Neuronal stem cell (in vitro differentiated cells): ENCODE results near the gene SV2C.
A peak's percentile ranks its signal among the peaks of the same experiment; 100 is the strongest.

ENCODE experiments used
- DNase-seq: peaks from one replicate; pipeline ENCODE4 v3.0.0-alpha.2; 2013; ENCODE audit warnings: low spot score
- H2AFZ ChIP-seq: one replicate; pipeline ENCODE4 v1.6.1; 2013; ENCODE audit warnings: mild to moderate bottlenecking, low read length, inconsistent platforms
- H2AK5ac ChIP-seq: 2 replicates; pipeline ENCODE4 v1.6.1; 2013; ENCODE audit warnings: low read depth, mild to moderate bottlenecking, inconsistent platforms, low read length, moderate library complexity, mixed read lengths
- H2BK120ac ChIP-seq: 2 replicates; pipeline ENCODE4 v1.6.1; 2013; ENCODE audit warnings: low read depth, mild to moderate bottlenecking, inconsistent platforms, low read length, moderate library complexity, mixed read lengths
- H2BK12ac ChIP-seq: one replicate; pipeline ENCODE4 v1.6.1; 2013; ENCODE audit warnings: low read length, inconsistent platforms
- H2BK15ac ChIP-seq: 2 replicates; pipeline ENCODE4 v1.6.1; 2013; ENCODE audit warnings: mild to moderate bottlenecking, low read length, inconsistent platforms, mixed read lengths
- H2BK5ac ChIP-seq: one replicate; pipeline ENCODE4 v1.6.1; 2013; ENCODE audit warnings: inconsistent platforms, mild to moderate bottlenecking, low read length, moderate library complexity
- H3K14ac ChIP-seq: one replicate; pipeline ENCODE4 v1.6.1; 2013; ENCODE audit warnings: low read length, inconsistent platforms
- H3K18ac ChIP-seq: 2 replicates; pipeline ENCODE4 v1.6.1; 2013; ENCODE audit warnings: low read length, inconsistent platforms
- H3K23ac ChIP-seq: 2 replicates; pipeline ENCODE4 v1.6.1; 2013; ENCODE audit warnings: low read depth, mild to moderate bottlenecking, mixed read lengths, low read length, inconsistent platforms; ENCODE audit not compliant: poor library complexity
- H3K27ac ChIP-seq: replicated peaks from 3 replicates; pipeline ENCODE4 v1.5.1; 2013; ENCODE audit warnings: low read length, inconsistent platforms
- H3K27me3 ChIP-seq, 3 experiments: 2 replicates each; pipeline ENCODE4 v1.6.1; 2013; ENCODE audit warnings: low read length in 3 of 3, mild to moderate bottlenecking in 2 of 3, inconsistent platforms in 1 of 3, low read depth in 1 of 3, mixed read lengths in 1 of 3, moderate library complexity in 1 of 3; ENCODE audit not compliant: control insufficient read depth in 3 of 3, insufficient read depth in 3 of 3
- H3K36me3 ChIP-seq, 2 donors: replicated peaks in 1 of 2; 2 replicates each; pipeline ENCODE4 v1.6.1; 2013; ENCODE audit warnings: low read length in 2 of 2; ENCODE audit not compliant: control insufficient read depth in 2 of 2, insufficient read depth in 2 of 2
- H3K4ac ChIP-seq: 2 replicates; pipeline ENCODE4 v1.6.1; 2013; ENCODE audit warnings: inconsistent platforms, mild to moderate bottlenecking, low read length, moderate library complexity
- H3K4me1 ChIP-seq, 2 donors: 1 replicate in 1 of 2; 2 replicates in 1 of 2; pipeline ENCODE4 v1.6.1; 2013; ENCODE audit warnings: low read length in 2 of 2, low read depth in 1 of 2; ENCODE audit not compliant: control insufficient read depth in 2 of 2, insufficient read depth in 1 of 2
- H3K4me2 ChIP-seq: one replicate; pipeline ENCODE4 v1.6.1; 2013; ENCODE audit warnings: mild to moderate bottlenecking, low read length, inconsistent platforms; ENCODE audit not compliant: insufficient read depth, poor library complexity, severe bottlenecking
- H3K4me3 ChIP-seq, 2 donors: 2 replicates each; pipeline ENCODE4 v1.5.1; 2013; ENCODE audit warnings: low read length in 2 of 2, mild to moderate bottlenecking in 2 of 2, inconsistent platforms in 1 of 2, moderate library complexity in 1 of 2
- H3K79me1 ChIP-seq: one replicate; pipeline ENCODE4 v1.6.1; 2013; ENCODE audit warnings: low read depth, mild to moderate bottlenecking, inconsistent platforms, low read length, moderate library complexity
- H3K9ac ChIP-seq: one replicate; pipeline ENCODE4 v1.6.1; 2013; ENCODE audit warnings: mild to moderate bottlenecking, low read depth, low read length, inconsistent platforms; ENCODE audit not compliant: poor library complexity
- H3K9me3 ChIP-seq, 2 donors: replicated peaks in 1 of 2; 2 replicates each; pipeline versions ENCODE3 to v1.6.1; 2013; ENCODE audit warnings: low read length in 2 of 2, mild to moderate bottlenecking in 2 of 2, inconsistent platforms in 1 of 2, low read depth in 1 of 2, mixed read lengths in 1 of 2, moderate library complexity in 1 of 2; ENCODE audit not compliant: control insufficient read depth in 2 of 2, insufficient read depth in 1 of 2
- H4K8ac ChIP-seq: one replicate; pipeline ENCODE4 v1.6.1; 2013; ENCODE audit warnings: low read depth, mild to moderate bottlenecking, inconsistent platforms, low read length, moderate library complexity
- H4K91ac ChIP-seq: one replicate; pipeline ENCODE4 v1.6.1; 2013; ENCODE audit warnings: low read length, low read depth, mild to moderate bottlenecking, inconsistent platforms; ENCODE audit not compliant: poor library complexity
- whole genome bisulfite sequencing, 2 donors: extraction: QIAGEN DNeasy Blood & Tissue Kit; methylation state at CpG; one replicate each; pipeline ENCODE4 v1.1.7; 2013; ENCODE audit warnings: missing lambda C conversion rate in 2 of 2, mixed read lengths in 1 of 2; ENCODE audit not compliant: insufficient read length in 2 of 2, insufficient replicate concordance in 1 of 2; ENCODE audit errors: extremely low coverage in 2 of 2; 5-methylcytosine and 5-hydroxymethylcytosine counted together

SV2C gene

GRCh38 chr5:76081811-76082771 is 1.1 kb upstream of the SV2C start:
- H3K9ac ChIP-seq: peak overlapping the region; percentile 50
- no peaks in the 10 kb centered on the region for H3K36me3 ChIP-seq
- no peak overlapping the region for H2BK15ac ChIP-seq
- no peak overlapping the region for H2BK5ac ChIP-seq
- H3K4me3 ChIP-seq: peak overlapping the region in 1 of 2 donors; percentile 71
- H3K9me3 ChIP-seq: no peaks in the 10 kb centered on the region
- peak overlapping the region; percentile 80 for H3K23ac ChIP-seq
- H4K8ac ChIP-seq: no peak overlapping the region
- H3K27ac ChIP-seq: no peak overlapping the region
- no peak overlapping the region for H3K4ac ChIP-seq
- H4K91ac ChIP-seq: no peak overlapping the region
- peak; percentile 15 for DNase-seq
- peaks cover 18 to 84% (median 53%) of the 10 kb centered on the region in 3 experiments for H3K27me3 ChIP-seq
- no peak overlapping the region for H2AFZ ChIP-seq
- no peak overlapping the region for H2BK12ac ChIP-seq
- H3K14ac ChIP-seq: no peak overlapping the region
- H3K18ac ChIP-seq: no peak overlapping the region
- peaks cover 10% of the 10 kb centered on the region in 2 donors for H3K4me1 ChIP-seq
- H3K79me1 ChIP-seq: no peaks in the 10 kb centered on the region
- WGBS, 2 donors: no CpG with 5 or more reads among the region's 45 CpGs
- H2AK5ac ChIP-seq: no peak overlapping the region
- peak overlapping the region; percentile 93 for H3K4me2 ChIP-seq
- H2BK120ac ChIP-seq: no peak overlapping the region

DNA sequence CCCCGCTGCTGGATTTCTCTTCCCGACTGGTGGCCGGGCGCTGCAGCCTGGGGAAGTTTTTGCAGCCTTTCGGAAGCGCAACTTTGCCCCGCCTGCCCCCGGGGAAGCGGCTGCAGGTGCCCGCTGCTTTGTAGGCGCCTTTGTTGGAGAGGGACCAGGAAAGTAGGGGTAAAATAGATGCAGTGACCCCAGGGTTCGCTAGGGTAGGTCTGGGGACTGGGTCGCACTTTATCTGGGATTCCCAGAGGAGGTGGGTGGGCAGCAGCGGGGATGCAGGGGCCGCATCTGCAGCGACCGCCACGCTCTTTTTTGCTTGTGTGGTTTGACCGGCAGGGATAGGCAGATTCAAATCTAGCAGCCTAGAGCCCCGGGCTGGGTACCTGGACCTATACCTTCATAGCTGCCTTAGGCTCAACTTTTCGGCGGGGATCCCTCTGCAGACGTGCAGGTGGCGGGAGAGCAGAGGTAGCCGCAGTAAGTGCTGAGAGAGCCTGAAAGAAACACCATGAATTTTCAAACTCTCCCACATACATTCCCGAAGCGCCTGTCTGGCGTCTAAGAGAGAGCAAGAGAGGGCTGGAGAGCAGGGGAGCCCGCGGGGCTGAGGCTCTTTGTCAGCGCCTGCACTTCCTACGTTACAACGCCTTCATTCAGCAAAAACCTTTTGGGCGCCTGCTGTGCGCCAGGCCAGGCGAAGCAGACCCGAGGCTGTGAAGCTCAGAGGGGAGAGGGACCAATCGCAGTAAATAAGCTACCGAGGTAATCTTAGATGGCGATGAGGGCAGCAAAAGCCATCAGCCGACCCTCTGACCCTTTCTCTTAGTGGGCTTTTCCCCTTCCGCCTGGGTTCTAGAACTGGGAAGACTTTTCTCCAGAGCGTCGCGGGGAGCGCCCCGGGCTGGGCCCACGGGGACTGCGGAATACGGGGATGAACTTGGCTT is 642 bp downstream of the SV2C start:
- Histone ChIP-seq H3K27me3 (peaks cover 18 to 88% (median 53%) of the 10 kb centered on the region in 3 experiments), H2BK5ac (no peak overlapping the region), H3K4me3 (peak overlapping the region in 1 of 2 donors; percentile 80)

DNA sequence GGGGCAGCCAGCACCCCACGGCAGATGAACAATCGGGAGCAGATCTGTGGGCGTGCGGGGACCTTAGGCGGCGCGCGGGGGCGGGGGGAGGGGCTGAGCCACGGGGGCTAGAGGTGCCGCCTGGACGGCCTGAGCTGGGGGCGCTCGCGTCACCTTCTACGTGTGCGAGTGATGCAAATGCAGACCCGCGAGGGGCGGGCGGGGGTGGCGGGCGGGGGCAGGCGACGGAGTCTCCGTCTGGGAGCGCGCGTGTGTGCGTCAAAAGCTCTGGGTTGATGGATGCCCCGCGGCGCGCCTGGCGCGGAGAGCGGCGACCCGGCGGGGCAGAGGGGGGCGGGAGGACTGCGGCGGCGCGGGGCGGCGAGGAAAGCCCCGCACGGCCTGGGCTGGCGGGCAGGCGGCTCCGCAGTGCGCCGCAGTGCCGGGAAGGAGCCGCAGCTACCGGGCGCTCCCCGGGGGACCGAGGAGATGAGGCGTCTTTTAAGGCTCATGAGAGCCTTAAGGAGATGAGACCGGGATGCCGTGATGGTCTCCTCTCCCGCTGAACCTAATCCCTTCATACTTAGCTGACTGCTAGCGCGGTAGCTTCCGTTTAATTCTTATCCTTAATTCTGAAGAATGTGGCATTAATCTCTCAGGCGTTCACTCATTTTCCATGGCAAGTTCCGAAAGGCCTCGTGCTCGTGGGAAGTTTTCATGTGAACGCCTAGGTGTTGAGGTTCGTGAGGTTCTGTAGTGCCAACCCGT is 1.5 kb downstream of the SV2C start:
- H3K27me3 ChIP-seq: peaks cover 18 to 81% (median 53%) of the 10 kb centered on the region in 3 experiments
- H3K23ac ChIP-seq: no peak overlapping the region
- peak overlapping the region; percentile 93 for H3K4me2 ChIP-seq
- H4K8ac ChIP-seq: no peak overlapping the region
- no peak overlapping the region for H3K27ac ChIP-seq
- peak overlapping the region; percentile 54 for H2BK120ac ChIP-seq
- peak overlapping the region; percentile 81 for H2AFZ ChIP-seq
- WGBS, 2 donors: no CpG with 5 or more reads among the region's 74 CpGs
- no peak overlapping the region for H2BK12ac ChIP-seq
- peak overlapping the region; percentile 84 for H3K18ac ChIP-seq
- H3K14ac ChIP-seq: no peak overlapping the region
- no peaks in the 10 kb centered on the region for H3K79me1 ChIP-seq
- no peak overlapping the region for H2BK15ac ChIP-seq
- H4K91ac ChIP-seq: no peak overlapping the region
- H3K4ac ChIP-seq: no peak overlapping the region
- no peaks in the 10 kb centered on the region for H3K36me3 ChIP-seq
- peaks cover 10% of the 10 kb centered on the region in 2 donors for H3K4me1 ChIP-seq
- peak; percentile 54 for DNase-seq
- H2BK5ac ChIP-seq: no peak overlapping the region
- H3K4me3 ChIP-seq: peak overlapping the region; percentile 26 to 80
- no peak overlapping the region for H2AK5ac ChIP-seq
- no peaks in the 10 kb centered on the region for H3K9me3 ChIP-seq
- H3K9ac ChIP-seq: no peak overlapping the region

More for the DNA sequence above, 642 bp downstream of the SV2C start:
- no peak overlapping the region for H3K14ac ChIP-seq
- H2AFZ ChIP-seq: peak overlapping the region; percentile 81
- no peak overlapping the region for H3K27ac ChIP-seq
- H3K79me1 ChIP-seq: no peaks in the 10 kb centered on the region
- H3K36me3 ChIP-seq: no peaks in the 10 kb centered on the region
- H3K18ac ChIP-seq: peak overlapping the region; percentile 86
- peak overlapping the region; percentile 38 for H3K23ac ChIP-seq
- no peak overlapping the region for H4K91ac ChIP-seq
- no peak overlapping the region for H2BK15ac ChIP-seq
- no peak overlapping the region for H3K4ac ChIP-seq
- H3K4me2 ChIP-seq: peak overlapping the region; percentile 93
- H2BK120ac ChIP-seq: peak overlapping the region; percentile 54
- no peak overlapping the region for H2BK12ac ChIP-seq
- DNase-seq: peak; percentile 46
- peak overlapping the region; percentile 51 for H3K9ac ChIP-seq
- no peak overlapping the region for H4K8ac ChIP-seq
- no peak overlapping the region for H2AK5ac ChIP-seq
- H3K9me3 ChIP-seq: no peaks in the 10 kb centered on the region
- WGBS, 2 donors: no CpG with 5 or more reads among the region's 50 CpGs
- peaks cover 10% of the 10 kb centered on the region in 2 donors for H3K4me1 ChIP-seq
